GM12872 (cell line): Measurements from ENCODE around the gene MROH9.

Experiments
- CTCF ChIP-seq: IDR thresholded peaks from 3 replicates; pipeline ENCODE4 v1.5.1; 2011; ENCODE audit warnings: low read depth, mild to moderate bottlenecking, low read length, moderate library complexity; ENCODE audit not compliant: insufficient read depth

The MROH9 gene

GRCh38 chr1:171083222-171083621 is 147.9 kb downstream of the MROH9 start:
- no peak for TF ChIP-seq CTCF

GRCh38 chr1:171084091-171084490 is 148.8 kb downstream of the MROH9 start:
- no peak for TF ChIP-seq CTCF

GRCh38 chr1:171084870-171085269 is 149.5 kb downstream of the MROH9 start:
- TF ChIP-seq CTCF: no peak

GRCh38 chr1:171087896-171088295 is 152.6 kb downstream of the MROH9 start:
- TF ChIP-seq CTCF: no peak

GRCh38 chr1:171090604-171091003 is 155.3 kb downstream of the MROH9 start, which contains the start of gene FMO3:
Gene FMO3, plus strand, starts transcription at chr1:171090905. Its CDS starts 1,754 bp downstream, at chr1:171092659.
- TF ChIP-seq CTCF: no peak

- no peak for TF ChIP-seq CTCF
Measured at GRCh38 chr1:171103862-171104261, 168.5 kb downstream of the MROH9 start.

GRCh38 chr1:171107262-171107940 is 172.1 kb downstream of the MROH9 start:
- no peak for TF ChIP-seq CTCF

- TF ChIP-seq CTCF: no peak
Measured at GRCh38 chr1:171107969-171108368, 172.6 kb downstream of the MROH9 start.
